ENCODE data around the gene ARHGEF18. TPM values are rescaled to one million over a fixed set of nuclear protein-coding genes. Genes with fewer than 3 reads are reported as not detected.

The ARHGEF18 gene
- 29.4 and 32.0 TPM in 2 replicates for total RNA-seq

DNA sequence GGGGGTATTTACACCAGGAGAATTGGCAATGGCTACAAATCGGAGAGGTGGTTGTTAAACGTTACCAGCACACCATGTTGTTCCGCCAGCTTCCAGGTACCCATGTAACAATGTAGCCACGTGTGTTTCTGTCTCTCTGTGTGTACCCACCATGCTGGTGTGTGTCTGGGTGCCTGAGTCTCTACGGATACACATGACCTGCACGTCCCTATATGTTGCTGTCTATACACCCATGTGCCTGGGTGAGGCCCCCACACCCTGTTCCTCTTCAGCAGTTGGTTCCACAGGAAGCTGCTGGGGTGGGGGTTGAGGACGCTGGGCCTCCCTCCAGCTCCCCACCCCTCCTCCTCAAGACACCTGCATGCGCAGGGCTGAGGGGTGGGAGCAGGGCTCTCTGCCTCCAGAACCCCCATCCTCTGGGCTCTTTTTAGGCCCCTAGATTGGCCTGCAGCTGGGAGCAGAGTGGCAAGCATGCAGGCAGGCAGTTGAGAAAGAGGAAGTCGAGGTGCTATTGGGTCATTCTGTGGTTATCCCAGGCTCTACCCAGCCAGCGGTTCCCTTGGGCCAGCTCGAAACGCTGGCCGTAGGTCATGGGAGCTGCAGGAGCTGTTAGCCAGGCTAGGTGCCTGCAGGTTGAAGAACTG lies at the start of gene ARHGEF18:
ARHGEF18 (plus strand) TSS at position 351 of the 644 bp plus-strand sequence. CDS start 13,954 bp downstream, outside the sequence.

Other genes starting within 250 kb of the ARHGEF18 start
- gene INSR, start 54.5 kb upstream of the ARHGEF18 start, total RNA-seq = 5.5 and 6.1 TPM in 2 replicates
- gene PEX11G, start 140.1 kb downstream of the ARHGEF18 start, total RNA-seq = 3.4 and 4.4 TPM in 2 replicates
- 32.4 and 36.0 TPM in 2 replicates for gene ZNF358, start 167.2 kb downstream of the ARHGEF18 start, total RNA-seq
- 5.2 and 8.0 TPM in 2 replicates for gene MCOLN1, start 173.7 kb downstream of the ARHGEF18 start, total RNA-seq
- 86.8 and 95.0 TPM in 2 replicates for gene PNPLA6, start 186.8 kb downstream of the ARHGEF18 start, total RNA-seq
- 0.17 TPM in 1 of 2 replicates, not detected in the other for gene CAMSAP3, start 246.9 kb downstream of the ARHGEF18 start, total RNA-seq

Data from bronchus fibroblast of lung (primary cell).